Measurements from ENCODE around the gene CAMK2N2.

CAMK2N2 gene

GRCh38 chr3:184239708-184240107, 21.6 kb downstream of the CAMK2N2 start:
- FAIRE-seq, result no peak

- no peak for FAIRE-seq
Measured at GRCh38 chr3:184239221-184239620, 22.1 kb downstream of the CAMK2N2 start.

GRCh38 chr3:184238246-184238818, 23.0 kb downstream of the CAMK2N2 start:
- no peak for FAIRE-seq

- no peak for FAIRE-seq
Measured at GRCh38 chr3:184237807-184238206, 23.5 kb downstream of the CAMK2N2 start.

GRCh38 chr3:184237211-184237610, 24.1 kb downstream of the CAMK2N2 start:
- no peak for FAIRE-seq

- FAIRE-seq, result no peak
Measured at GRCh38 chr3:184236636-184237035, 24.7 kb downstream of the CAMK2N2 start.

GRCh38 chr3:184236033-184236410, 25.3 kb downstream of the CAMK2N2 start:
- FAIRE-seq, result no peak

- no peak for FAIRE-seq
Measured at GRCh38 chr3:184235381-184236032, 25.8 kb downstream of the CAMK2N2 start.

- no peak for FAIRE-seq
Measured at GRCh38 chr3:184234671-184235380, 26.5 kb downstream of the CAMK2N2 start.

GRCh38 chr3:184234224-184234623, 27.1 kb downstream of the CAMK2N2 start:
- no peak for FAIRE-seq

- FAIRE-seq, result no peak
Measured at GRCh38 chr3:184233127-184233843, 28.1 kb downstream of the CAMK2N2 start.

GRCh38 chr3:184231671-184232070, 29.7 kb downstream of the CAMK2N2 start:
- no peak for FAIRE-seq

GRCh38 chr3:184230603-184231528, 30.5 kb downstream of the CAMK2N2 start:
- no peak for FAIRE-seq

GRCh38 chr3:184230081-184230602, 31.2 kb downstream of the CAMK2N2 start:
- no peak for FAIRE-seq

- no peak for FAIRE-seq
Measured at GRCh38 chr3:184229394-184230080, 31.8 kb downstream of the CAMK2N2 start, which contains the start of gene VWA5B2. TSS of gene VWA5B2 (plus strand) at chr3:184229585. CDS start at chr3:184230529, 944 bp downstream.

GRCh38 chr3:184228376-184229137, 32.8 kb downstream of the CAMK2N2 start:
- no peak for FAIRE-seq

- FAIRE-seq, result no peak
Measured at GRCh38 chr3:184227481-184227935, 33.8 kb downstream of the CAMK2N2 start.

GRCh38 chr3:184223946-184224345, 37.4 kb downstream of the CAMK2N2 start:
- no peak for FAIRE-seq

GRCh38 chr3:184222521-184222920, 38.8 kb downstream of the CAMK2N2 start:
- no peak for FAIRE-seq

GRCh38 chr3:184218814-184219213, 42.5 kb downstream of the CAMK2N2 start:
- no peak for FAIRE-seq

GRCh38 chr3:184211718-184212117, 49.6 kb downstream of the CAMK2N2 start:
- no peak for FAIRE-seq

Data from A204.1 (cell line).